ENCODE data around the gene ALS2CL.
"Not testable (repeated sequence)": the region's sequence is repeated elsewhere in the genome, so short reads cannot be mapped to it uniquely, and the experiment has no call there.

ALS2CL gene

GRCh38 chr3:46706771-46707582, 13.5 kb upstream of the ALS2CL start:
- no peak for TF ChIP-seq JUND (IDR thresholded peaks at IDR 0.05; ENCODE audit: low read depth)
- no peak for DNase-seq (ENCODE audit: low read depth in 1 of 2, low spot score in 1 of 2)
- in situ Hi-C loops (cut with HindIII; ENCODE audit: low pct_unique_long_range_greater_than_20kb, low sequenced_read_pairs), result no loop called here

- in situ Hi-C loops (cut with HindIII; ENCODE audit: low pct_unique_long_range_greater_than_20kb, low sequenced_read_pairs), result no loop called here
- no peak for TF ChIP-seq JUND (IDR thresholded peaks at IDR 0.05; ENCODE audit: low read depth)
- DNase-seq (ENCODE audit: low read depth in 1 of 2, low spot score in 1 of 2), result no peak
Observed at GRCh38 chr3:46705751-46706552, 12.5 kb upstream of the ALS2CL start.

- no peak for TF ChIP-seq JUND (IDR thresholded peaks at IDR 0.05; ENCODE audit: low read depth)
- in situ Hi-C loops (cut with HindIII; ENCODE audit: low pct_unique_long_range_greater_than_20kb, low sequenced_read_pairs), result no loop called here
- DNase-seq (ENCODE audit: low read depth in 1 of 2, low spot score in 1 of 2), result peak; percentile 64 to 73
Observed at GRCh38 chr3:46705022-46705530, 11.6 kb upstream of the ALS2CL start.

GRCh38 chr3:46704346-46704745, 10.9 kb upstream of the ALS2CL start:
- DNase-seq (ENCODE audit: low read depth in 1 of 2, low spot score in 1 of 2); in situ Hi-C loops (cut with HindIII; ENCODE audit: low pct_unique_long_range_greater_than_20kb, low sequenced_read_pairs): not testable (repeated sequence)

GRCh38 chr3:46703013-46703520, 9.6 kb upstream of the ALS2CL start:
- no peak for TF ChIP-seq JUND (IDR thresholded peaks at IDR 0.05; ENCODE audit: low read depth)
- in situ Hi-C loops (cut with HindIII; ENCODE audit: low pct_unique_long_range_greater_than_20kb, low sequenced_read_pairs), result no loop called here
- no peak for DNase-seq (ENCODE audit: low read depth in 1 of 2, low spot score in 1 of 2)

- TF ChIP-seq JUND (IDR thresholded peaks at IDR 0.05; ENCODE audit: low read depth), result no peak
- in situ Hi-C loops (cut with HindIII; ENCODE audit: low pct_unique_long_range_greater_than_20kb, low sequenced_read_pairs), result no loop called here
- no peak for DNase-seq (ENCODE audit: low read depth in 1 of 2, low spot score in 1 of 2)
Observed at GRCh38 chr3:46702246-46703012, 8.9 kb upstream of the ALS2CL start.

GRCh38 chr3:46701181-46701939, 7.9 kb upstream of the ALS2CL start, which contains the start of gene TMIE:
TMIE (plus strand) TSS chr3:46701392; CDS start chr3:46701488, 96 bp downstream.
- in situ Hi-C loops (cut with HindIII; ENCODE audit: low pct_unique_long_range_greater_than_20kb, low sequenced_read_pairs), result no loop called here
- no peak for TF ChIP-seq JUND (IDR thresholded peaks at IDR 0.05; ENCODE audit: low read depth)
- DNase-seq (ENCODE audit: low read depth in 1 of 2, low spot score in 1 of 2), result no peak

- TF ChIP-seq JUND (IDR thresholded peaks at IDR 0.05; ENCODE audit: low read depth), result no peak
- in situ Hi-C loops (cut with HindIII; ENCODE audit: low pct_unique_long_range_greater_than_20kb, low sequenced_read_pairs), result no loop called here
- DNase-seq (ENCODE audit: low read depth in 1 of 2, low spot score in 1 of 2), result no peak
Observed at GRCh38 chr3:46700772-46701171, 7.3 kb upstream of the ALS2CL start.

- in situ Hi-C loops (cut with HindIII; ENCODE audit: low pct_unique_long_range_greater_than_20kb, low sequenced_read_pairs), result no loop called here
- DNase-seq (ENCODE audit: low read depth in 1 of 2, low spot score in 1 of 2), result peak in 1 of 2 experiments; percentile 18
- no peak for TF ChIP-seq JUND (IDR thresholded peaks at IDR 0.05; ENCODE audit: low read depth)
Observed at GRCh38 chr3:46699676-46700523, 6.4 kb upstream of the ALS2CL start.

GRCh38 chr3:46695962-46696894, 2.7 kb upstream of the ALS2CL start:
- in situ Hi-C loops (cut with HindIII; ENCODE audit: low pct_unique_long_range_greater_than_20kb, low sequenced_read_pairs), result no loop called here
- no peak for TF ChIP-seq JUND (IDR thresholded peaks at IDR 0.05; ENCODE audit: low read depth)
- no peak for DNase-seq (ENCODE audit: low read depth in 1 of 2, low spot score in 1 of 2)

Data from T47D (cell line).